B cell (primary cell): ENCODE results near the gene COMMD7. TPM values are rescaled to one million over a fixed set of nuclear protein-coding genes. Genes with fewer than 3 reads are reported as not detected.

Experiments
- ATAC-seq: fragments of 200-7000 bp; cut with Tn5 transposase; one replicate; pipeline ENCODE4 v1.10.0; 2021; ENCODE audit warnings: low read depth, mild to moderate bottlenecking, moderate number of reproducible peaks, moderate library complexity
- CTCF ChIA-PET: fragments of 350-600 bp; sonication (Branson Sonifier 250); formaldehyde crosslinking; loops from one replicate; lab custom pipeline; 2021; ENCODE audit warnings: antibody characterized with exemption, inconsistent platforms; lab: Charles Lee
- POLR2A ChIA-PET: fragments of 350-600 bp; sonication (Branson Sonifier 250); formaldehyde crosslinking; loops from one replicate; lab custom pipeline; 2021; ENCODE audit warnings: antibody characterized with exemption; lab: Charles Lee
- DNase-seq: peaks from one replicate; pipeline ENCODE4 v3.0.0; 2013
- H2AFZ ChIP-seq: 2 replicates; pipeline ENCODE4 v1.6.1; 2012; ENCODE audit warnings: mild to moderate bottlenecking, low read depth, low read length; ENCODE audit not compliant: insufficient read depth, poor library complexity, severe bottlenecking
- H3K27ac ChIP-seq, 2 donors: 1 replicate in 1 of 2; 2 replicates in 1 of 2; pipeline ENCODE4 v1.5.1; 2012 to 2013; ENCODE audit warnings: low read length in 2 of 2, mild to moderate bottlenecking in 2 of 2, moderate library complexity in 1 of 2
- H3K27me3 ChIP-seq, 4 experiments: fragments of 200-600 bp in 1 of 4; sonication (generic) in 1 of 4; replicated peaks in 1 of 4; 1 replicate in 2 of 4; 2 replicates in 2 of 4; pipeline versions ENCODE4 v1.6.1 to v1.7.0; 2013 to 2016; ENCODE audit warnings: low read length in 3 of 4, mild to moderate bottlenecking in 2 of 4, mixed read lengths in 1 of 4, moderate library complexity in 1 of 4; ENCODE audit not compliant: insufficient read depth in 4 of 4, control insufficient read depth in 3 of 4; ENCODE audit errors: control extremely low read depth in 1 of 4
- H3K36me3 ChIP-seq, 2 experiments: replicated peaks in 1 of 2; 1 replicate in 1 of 2; 2 replicates in 1 of 2; pipeline versions ENCODE4 v1.6.1 to v1.7.1; 2013; ENCODE audit warnings: low read length in 1 of 2; ENCODE audit not compliant: insufficient read depth in 2 of 2, control insufficient read depth in 1 of 2; ENCODE audit errors: control extremely low read depth in 1 of 2, extremely low read depth in 1 of 2
- H3K4me1 ChIP-seq, 2 donors: fragments of 200-600 bp in 1 of 2; sonication (generic) in 1 of 2; 1 replicate in 1 of 2; 2 replicates in 1 of 2; pipeline versions ENCODE4 v1.5.1 to v1.6.1; 2013 to 2017; ENCODE audit warnings: low read length in 2 of 2; ENCODE audit not compliant: control insufficient read depth in 2 of 2, insufficient read depth in 2 of 2
- H3K4me2 ChIP-seq: replicated peaks from 2 replicates; pipeline ENCODE3; 2012; ENCODE audit warnings: mild to moderate bottlenecking, low read depth, low read length; ENCODE audit not compliant: poor library complexity, severe bottlenecking
- H3K4me3 ChIP-seq, 5 experiments: fragments of 200-600 bp in 1 of 5; sonication (generic) in 1 of 5; 1 replicate in 3 of 5; 2 replicates in 2 of 5; pipeline versions ENCODE4 v1.5.1 to v1.7.0; 2011 to 2016; ENCODE audit warnings: low read length in 4 of 5, mild to moderate bottlenecking in 4 of 5, low read depth in 2 of 5, control low read depth in 1 of 5, moderate library complexity in 1 of 5; ENCODE audit not compliant: insufficient read depth in 1 of 5; ENCODE audit errors: control extremely low read depth in 1 of 5, extremely low read depth in 1 of 5
- H3K79me2 ChIP-seq: fragments of 200-600 bp; sonication (generic); one replicate; pipeline ENCODE4 v1.6.0; 2016; ENCODE audit warnings: low read length; ENCODE audit not compliant: control insufficient read depth, insufficient read depth
- H3K9ac ChIP-seq: fragments of 200-600 bp; sonication (generic); 2 replicates; pipeline ENCODE4 v1.6.1; 2017; ENCODE audit warnings: mild to moderate bottlenecking, low read length, moderate library complexity
- H3K9me3 ChIP-seq, 3 donors: one replicate each; pipeline versions ENCODE4 v1.6.1 to v1.7.1; 2013; ENCODE audit warnings: low read length in 2 of 3; ENCODE audit not compliant: control insufficient read depth in 2 of 3, insufficient read depth in 1 of 3; ENCODE audit errors: control extremely low read depth in 1 of 3
- H4K20me1 ChIP-seq: 2 replicates; pipeline ENCODE4 v1.6.0; 2012; ENCODE audit warnings: mild to moderate bottlenecking, low read length; ENCODE audit not compliant: insufficient read depth, control insufficient read depth, poor library complexity, severe bottlenecking
- H3K27ac Mint-ChIP-seq: one replicate; pipeline ENCODE4 v1.8.0; 2021; ENCODE audit warnings: mixed read lengths
- H3K27me3 Mint-ChIP-seq: one replicate; pipeline ENCODE4 v1.8.0; 2021; ENCODE audit warnings: mixed read lengths
- H3K4me1 Mint-ChIP-seq: one replicate; pipeline ENCODE4 v1.8.0; 2021; ENCODE audit warnings: mixed read lengths
- H3K4me3 Mint-ChIP-seq: one replicate; pipeline ENCODE4 v1.8.0; 2021; ENCODE audit warnings: mixed read lengths
- H3K9me3 Mint-ChIP-seq: one replicate; pipeline ENCODE4 v1.8.0; 2022; ENCODE audit warnings: mixed read lengths; ENCODE audit not compliant: insufficient read depth
- EZH2 ChIP-seq: IDR thresholded peaks from 2 replicates; pipeline ENCODE4 v1.6.1; 2012; ENCODE audit warnings: borderline replicate concordance, low read depth, mild to moderate bottlenecking, moderate library complexity, low read length; ENCODE audit not compliant: insufficient read depth, poor library complexity, severe bottlenecking
- WGBS: methylation state at CpG from one replicate; pipeline ENCODE4 v1.1.5; 2013; ENCODE audit warnings: missing lambda C conversion rate; ENCODE audit not compliant: insufficient coverage; 5-methylcytosine and 5-hydroxymethylcytosine counted together
- intact Hi-C: fragments of 100-400 bp; cut with micrococcal nuclease; formaldehyde crosslinking; loops from one replicate; pipeline ENCODE4 v1.10.0; 2022
- polyA plus RNA-seq: library from polyadenylated mRNA; depleted of rRNA; stranded (reverse); fragments of >200 nt; gene quantifications from 2 replicates; pipeline ENCODE4 v1.2.3, GENCODE V29; 2012
- total RNA-seq, 2 donors: library from RNA; stranded (reverse); fragments of 120-200 nt in 1 of 2; gene quantifications; 1 replicate in 1 of 2; 2 replicates in 1 of 2; pipeline versions ENCODE4 v1.2.3 to v1.2.4, GENCODE V29; 2013 to 2022
- TF ChIP-seq, protein P1 (sequence below): fragments of 200-600 bp; IDR thresholded peaks from one replicate; pipeline ENCODE4 v1.8.0; 2022; ENCODE audit warnings: antibody characterized with exemption, mild to moderate bottlenecking

COMMD7 gene
- total and polyA plus RNA-seq, 2 donors (not counting 1 experiment from before 2014, with no cell fraction given), result 24.5 to 34.9 TPM

DNA sequence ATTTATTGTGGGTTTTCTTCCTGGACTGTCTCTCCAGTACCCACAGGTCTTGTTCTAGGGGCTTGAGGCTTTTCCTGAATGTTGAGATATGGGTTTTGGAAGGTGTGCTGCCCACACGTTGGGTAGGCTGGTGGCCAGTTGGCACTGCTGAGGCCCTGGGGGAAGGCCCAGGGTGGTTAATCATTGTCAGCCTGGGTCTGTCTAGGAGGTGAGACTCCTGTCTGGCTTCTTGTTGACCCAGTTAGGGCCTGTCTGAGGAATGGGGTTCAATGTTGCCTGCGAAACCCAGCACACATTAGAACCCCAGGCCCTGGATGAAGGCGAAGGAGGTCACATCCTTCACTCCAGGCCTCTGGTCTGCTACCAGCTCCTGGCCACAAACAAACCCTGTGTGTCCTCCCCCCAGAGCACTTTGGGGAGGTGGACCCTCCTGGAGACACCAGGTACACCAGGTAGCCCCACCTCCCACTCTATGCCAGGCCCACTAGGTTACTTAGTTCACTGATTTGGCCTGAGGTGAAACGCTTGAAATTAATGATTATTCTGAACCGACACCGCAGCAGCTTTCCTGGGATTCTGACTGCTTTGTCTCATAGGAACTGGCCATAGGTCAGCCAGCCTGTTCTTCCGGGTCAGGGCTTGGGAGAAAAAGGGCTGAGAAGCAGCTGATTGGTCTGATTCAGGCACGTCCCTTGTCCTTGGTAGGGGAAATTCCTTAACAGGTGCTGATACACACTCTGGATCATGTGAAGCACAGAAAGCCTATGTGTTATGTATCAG is 34.1 kb upstream of the COMMD7 start:
- no peak for DNase-seq
- intact Hi-C loops, result loop anchor here (5.0 kb wide), 1 partner anchor 255 kb away; no protein-coding TSS in a partner anchor
- peaks cover 2% of the 10 kb centered on the region for H3K4me1 Mint-ChIP-seq

More for the DNA sequence above, 34.1 kb upstream of the COMMD7 start:
- POLR2A ChIA-PET, result no interaction called here
- Histone ChIP-seq H3K36me3 (no peaks in the 10 kb centered on the region), H3K79me2 (no peaks in the 10 kb centered on the region), H3K27ac (no peak overlapping the region), H3K4me3 (no peak overlapping the region), H4K20me1 (no peaks in the 10 kb centered on the region), H3K4me1 (no peaks in the 10 kb centered on the region), H3K9ac (no peak overlapping the region), H3K4me2 (no peak overlapping the region), H2AFZ (no peak overlapping the region), H3K9me3 (no peaks in the 10 kb centered on the region), H3K27me3 (no peaks in the 10 kb centered on the region)
- Mint-ChIP-seq H3K9me3 (no peaks in the 10 kb centered on the region), H3K27ac (no peak overlapping the region), H3K27me3 (no peaks in the 10 kb centered on the region), H3K4me3 (no peak overlapping the region)
- TF ChIP-seq EZH2, result no peak
- TF ChIP-seq, protein P1, sequence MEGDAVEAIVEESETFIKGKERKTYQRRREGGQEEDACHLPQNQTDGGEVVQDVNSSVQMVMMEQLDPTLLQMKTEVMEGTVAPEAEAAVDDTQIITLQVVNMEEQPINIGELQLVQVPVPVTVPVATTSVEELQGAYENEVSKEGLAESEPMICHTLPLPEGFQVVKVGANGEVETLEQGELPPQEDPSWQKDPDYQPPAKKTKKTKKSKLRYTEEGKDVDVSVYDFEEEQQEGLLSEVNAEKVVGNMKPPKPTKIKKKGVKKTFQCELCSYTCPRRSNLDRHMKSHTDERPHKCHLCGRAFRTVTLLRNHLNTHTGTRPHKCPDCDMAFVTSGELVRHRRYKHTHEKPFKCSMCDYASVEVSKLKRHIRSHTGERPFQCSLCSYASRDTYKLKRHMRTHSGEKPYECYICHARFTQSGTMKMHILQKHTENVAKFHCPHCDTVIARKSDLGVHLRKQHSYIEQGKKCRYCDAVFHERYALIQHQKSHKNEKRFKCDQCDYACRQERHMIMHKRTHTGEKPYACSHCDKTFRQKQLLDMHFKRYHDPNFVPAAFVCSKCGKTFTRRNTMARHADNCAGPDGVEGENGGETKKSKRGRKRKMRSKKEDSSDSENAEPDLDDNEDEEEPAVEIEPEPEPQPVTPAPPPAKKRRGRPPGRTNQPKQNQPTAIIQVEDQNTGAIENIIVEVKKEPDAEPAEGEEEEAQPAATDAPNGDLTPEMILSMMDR, result no peak
- CTCF ChIA-PET, result interaction anchor here (0.8 to 6.6 kb wide), 14 partner anchors 10 to 258 kb away, joined by 3 to 138 read pairs (median 9); partner anchors contain the start of genes C20orf203 and COMMD7
- no peak for ATAC-seq
- WGBS, result 93% methylated on average over 7 of the region's 8 CpGs
